HG03139 (cell line): ENCODE data around the gene AK5.

Experiments used
- ATAC-seq: cut with Tn5 transposase; IDR thresholded peaks from one replicate; pipeline ENCODE4 v1.9.1; 2021; ENCODE audit not compliant: unreplicated experiment

AK5 gene

DNA sequence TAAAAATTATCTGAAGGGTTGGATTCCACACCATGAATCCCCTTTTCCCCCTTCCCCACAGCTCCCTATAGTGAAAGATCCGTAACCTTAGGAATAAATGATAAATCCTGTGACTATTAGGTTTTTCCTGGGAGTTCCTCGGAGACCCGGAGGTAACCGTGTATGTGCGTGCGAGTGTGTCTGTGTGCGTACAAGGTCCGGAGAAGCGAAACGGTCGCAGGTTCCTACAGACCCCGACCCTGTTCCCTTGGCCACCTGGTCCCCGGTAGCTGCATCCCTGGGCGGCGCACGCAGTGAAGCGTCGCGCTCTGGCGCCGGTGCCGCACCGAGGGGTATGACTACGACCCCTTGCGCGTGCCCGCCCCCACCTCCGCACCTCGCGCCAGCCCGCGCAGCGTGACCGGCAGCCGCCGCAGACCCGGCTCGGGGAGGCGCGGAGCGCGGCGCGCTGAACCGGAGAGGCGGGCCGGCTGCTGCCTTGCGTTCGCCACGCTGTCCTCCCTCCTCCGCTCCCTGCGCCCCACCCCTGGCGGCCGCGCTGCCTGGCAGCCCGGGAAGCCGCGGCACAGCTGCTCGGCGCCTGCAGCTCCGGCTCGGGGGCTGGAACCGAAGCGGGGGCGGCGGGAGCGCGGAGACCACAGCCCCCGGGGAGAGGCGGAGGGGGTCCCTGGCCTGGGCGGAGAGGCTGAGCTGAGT, at the start of gene AK5:
TSS of gene AK5 (plus strand) at position 529 of the 696 bp plus-strand sequence. CDS start 295 bp downstream, outside the sequence.
- peak; percentile 63 for ATAC-seq

DNA sequence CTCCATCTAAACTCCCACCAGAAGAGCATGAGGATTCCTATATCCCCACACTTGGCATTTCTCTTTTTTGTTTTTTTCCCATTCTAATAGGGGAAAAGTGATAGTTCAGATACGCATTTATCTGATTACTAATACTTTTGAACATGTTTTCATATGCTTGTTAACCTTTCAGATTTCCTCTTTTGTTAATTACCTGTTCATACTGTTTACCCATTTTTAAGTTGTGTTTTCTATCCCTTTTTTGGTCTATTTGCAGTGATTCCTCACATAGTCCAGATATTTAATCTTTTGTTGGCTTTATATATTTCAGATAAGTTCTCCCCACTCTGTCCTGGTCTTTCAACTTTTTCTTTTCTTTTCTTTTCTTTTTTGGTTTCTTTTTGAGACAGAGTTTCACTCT, 49.0 kb upstream of the AK5 start:
- no peak for ATAC-seq

DNA sequence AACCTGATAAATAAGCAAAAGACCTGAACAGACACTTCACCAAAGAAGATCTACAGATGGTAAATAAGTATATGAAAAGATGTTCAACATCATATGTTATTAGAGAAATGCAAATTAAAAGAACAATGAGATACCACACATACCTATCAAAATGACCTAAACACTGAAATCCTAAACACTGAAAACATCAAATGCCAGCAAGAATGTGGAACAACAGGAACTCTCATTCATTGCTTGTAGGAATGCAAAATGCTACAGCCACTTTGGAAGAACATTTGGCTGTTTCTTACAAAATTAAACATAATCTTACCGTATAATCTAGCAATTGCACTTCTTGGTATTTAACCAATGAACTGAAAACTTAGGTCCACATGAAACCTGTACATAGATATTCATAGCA, 47.7 kb upstream of the AK5 start:
- no peak for ATAC-seq

DNA sequence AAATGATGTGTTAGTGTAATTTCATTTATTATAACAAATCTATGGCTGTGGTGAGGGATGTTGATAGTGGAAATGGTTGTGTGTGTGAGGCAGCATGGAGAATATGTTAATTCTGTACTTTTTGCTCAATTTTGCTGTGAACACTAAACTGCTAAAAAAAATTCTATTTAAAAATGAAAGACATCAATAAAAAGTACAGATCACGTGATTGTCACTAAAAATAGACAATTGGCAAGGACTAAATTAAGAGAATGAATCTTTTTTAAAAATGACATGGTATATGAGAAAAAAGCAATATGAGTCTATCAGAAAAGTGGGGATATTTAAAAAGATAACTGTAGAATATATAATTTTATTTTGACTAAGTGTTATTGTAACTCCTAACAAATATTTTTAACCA, 46.9 kb upstream of the AK5 start:
- ATAC-seq, result no peak

DNA sequence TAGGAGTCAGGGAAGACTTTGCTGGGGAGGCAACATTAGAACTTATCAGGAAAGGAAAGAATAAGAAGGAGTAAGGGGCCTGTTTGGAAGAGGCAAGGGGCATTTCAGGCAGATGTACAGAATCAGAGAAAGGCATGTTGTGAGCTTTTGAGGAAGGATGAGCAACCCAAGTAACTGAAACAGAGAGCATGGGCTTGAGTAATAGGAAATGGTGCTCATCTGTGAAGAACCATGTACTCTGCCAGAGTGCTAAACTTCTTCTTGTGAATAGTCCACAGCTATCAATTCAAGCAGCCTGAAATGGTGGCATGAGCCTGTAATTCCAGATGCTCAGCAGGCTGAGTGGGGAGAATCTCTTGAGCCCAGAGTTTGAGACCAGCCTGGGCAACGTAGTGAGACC, 43.4 kb upstream of the AK5 start:
- ATAC-seq, result no peak

DNA sequence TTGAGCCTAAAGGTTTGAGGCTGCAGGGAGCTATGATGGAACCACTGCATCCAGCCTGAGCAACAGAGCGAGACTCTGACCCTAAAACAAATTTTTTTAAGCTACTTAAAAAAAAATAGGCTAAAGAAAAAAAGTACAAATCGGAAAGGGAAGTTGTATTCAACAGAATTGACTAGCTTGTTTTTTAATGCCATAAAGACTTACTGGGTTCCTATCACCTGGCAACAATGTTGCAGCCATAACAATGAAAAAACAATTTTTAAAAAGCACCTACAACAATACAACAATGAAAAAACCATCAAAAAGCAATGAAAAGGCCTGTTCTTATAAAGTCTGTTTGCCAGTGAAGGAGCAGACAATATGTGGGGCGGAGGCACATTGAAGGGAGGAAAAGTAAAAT, 42.5 kb upstream of the AK5 start:
- ATAC-seq, result no peak

DNA sequence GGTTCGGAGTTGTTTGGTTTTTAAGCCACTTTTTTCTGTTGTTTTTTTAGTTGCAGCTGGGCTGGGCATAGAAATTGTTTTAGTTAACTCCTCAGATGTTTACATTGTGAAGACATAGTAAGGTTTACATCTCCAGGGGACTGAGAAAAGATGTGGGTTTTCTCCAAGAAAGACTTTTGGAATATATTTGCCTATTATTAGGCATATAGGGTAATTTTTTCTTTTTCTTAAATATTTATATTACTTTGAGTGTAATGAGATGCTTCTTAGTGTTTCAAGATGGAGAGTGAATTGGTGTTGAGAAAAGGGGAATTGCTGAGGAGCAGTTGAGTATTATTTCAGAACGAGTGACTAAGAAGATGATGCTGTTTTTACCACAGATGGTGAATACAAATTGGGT, 36.0 kb upstream of the AK5 start:
- ATAC-seq, result no peak

- ATAC-seq, result no peak
These were observed 31.7 kb upstream of the AK5 start for GRCh38 chr1:77250126-77250525.

GRCh38 chr1:77253211-77253610, 28.6 kb upstream of the AK5 start:
- ATAC-seq, result no peak

GRCh38 chr1:77263708-77264107, 18.1 kb upstream of the AK5 start:
- ATAC-seq, result no peak

DNA sequence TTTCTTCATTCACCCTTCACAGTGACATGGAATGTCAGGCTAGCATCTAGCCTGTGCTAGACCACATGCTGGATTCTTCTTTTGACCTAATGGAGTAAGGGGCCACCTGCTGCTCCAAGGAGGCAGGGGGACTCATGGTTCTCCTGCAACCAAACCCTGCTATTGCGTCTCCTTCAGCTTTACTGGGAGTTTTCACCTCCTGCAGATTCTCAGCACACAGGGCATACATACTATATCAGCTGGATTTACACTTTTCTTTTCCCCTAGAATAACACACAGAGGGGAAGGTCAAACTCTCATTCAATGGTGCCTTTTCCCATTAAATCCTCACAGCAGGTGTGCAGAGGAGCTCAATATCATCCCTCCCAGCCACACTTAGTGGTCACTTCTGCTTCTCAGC, 16.6 kb upstream of the AK5 start:
- no peak for ATAC-seq

DNA sequence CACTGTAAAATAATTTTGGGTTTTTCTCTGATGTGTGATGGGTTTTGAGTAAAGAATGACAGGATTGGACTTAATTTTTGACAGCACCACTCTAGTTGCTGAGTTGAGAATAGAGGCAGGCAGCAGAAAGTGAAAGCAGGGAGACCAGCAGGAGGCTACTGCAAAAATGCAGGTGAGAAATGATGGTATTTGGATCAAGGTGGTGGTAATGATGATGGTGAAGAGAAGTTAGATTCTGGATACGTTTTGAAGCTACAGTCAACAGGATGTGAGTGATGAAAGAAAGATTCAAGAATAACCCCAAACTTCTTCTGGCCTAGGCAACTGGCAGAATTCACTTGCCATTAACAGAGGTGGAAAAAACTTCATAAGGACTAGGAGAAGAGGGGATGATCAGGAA, 14.8 kb upstream of the AK5 start:
- ATAC-seq, result no peak

DNA sequence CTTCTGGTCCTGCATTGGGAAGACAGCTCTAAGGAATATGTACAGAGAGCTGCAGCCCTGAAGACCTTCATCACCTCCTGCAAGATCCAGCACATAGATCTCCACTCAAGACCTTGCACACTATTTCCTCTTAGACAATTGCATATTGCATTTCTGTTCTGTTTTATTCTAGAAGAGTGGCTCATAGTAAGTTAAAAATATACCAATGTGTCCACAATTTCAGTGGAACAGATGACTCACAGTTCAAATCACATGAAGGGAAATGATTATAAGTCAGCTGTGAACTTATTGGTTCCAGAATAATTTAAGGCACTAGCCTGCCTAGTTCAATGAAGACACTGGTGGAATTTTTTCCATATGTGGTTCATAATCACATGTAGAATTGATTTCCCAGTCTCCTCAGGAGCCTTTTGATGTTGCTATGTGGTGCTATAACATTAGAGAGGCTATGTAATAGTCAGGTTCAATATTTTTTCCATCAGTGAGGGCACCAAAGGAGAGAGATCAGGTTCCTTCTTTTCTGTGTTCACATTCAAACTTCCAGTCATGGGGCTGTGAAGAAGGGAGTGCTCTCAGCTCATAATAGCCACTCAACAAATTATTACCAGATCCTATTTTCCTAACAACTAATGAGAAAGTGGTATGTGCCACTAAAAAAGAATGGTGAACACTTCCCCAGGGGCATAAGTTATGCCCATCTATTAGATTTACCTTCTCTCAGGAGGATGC, 9.8 kb upstream of the AK5 start:
- ATAC-seq, result no peak

DNA sequence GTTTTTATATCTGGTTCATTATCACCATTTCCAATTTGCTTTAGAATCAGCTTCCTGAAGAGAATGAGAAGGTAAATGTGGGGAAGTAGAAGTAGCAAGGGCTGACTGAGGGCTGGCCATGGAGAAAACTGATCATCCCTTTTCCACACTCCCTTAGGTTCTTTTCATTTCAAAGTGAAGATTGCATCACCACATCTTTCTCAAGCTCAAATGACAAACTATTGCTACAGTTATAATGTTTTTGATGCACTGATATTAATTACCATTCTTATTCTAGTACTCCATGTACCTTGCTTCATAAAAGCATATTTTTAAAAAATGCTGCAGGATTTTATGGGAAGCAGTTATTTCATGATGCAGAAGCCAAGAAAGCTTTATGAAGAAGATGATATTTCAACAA, 7.9 kb upstream of the AK5 start:
- no peak for ATAC-seq

DNA sequence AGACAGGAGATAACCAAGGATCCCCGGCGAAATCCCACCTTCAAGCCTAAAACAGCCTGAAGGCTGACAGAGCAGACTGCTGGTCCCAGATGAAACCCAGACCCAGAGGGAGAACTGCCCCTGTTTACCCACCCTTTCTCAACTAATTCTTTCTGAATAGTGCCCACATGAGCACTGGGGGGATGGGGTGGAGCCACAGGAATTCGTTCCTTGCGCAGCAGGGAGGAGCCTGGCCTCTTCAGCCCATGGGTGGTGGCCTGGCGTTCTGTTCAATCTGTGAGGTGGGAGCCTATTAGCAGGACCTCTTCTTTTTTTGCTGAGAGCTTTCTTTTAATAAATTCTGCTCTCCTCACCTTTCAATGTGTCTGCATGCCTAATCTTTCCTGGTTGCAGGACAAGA, 6.6 kb upstream of the AK5 start:
- ATAC-seq, result no peak

DNA sequence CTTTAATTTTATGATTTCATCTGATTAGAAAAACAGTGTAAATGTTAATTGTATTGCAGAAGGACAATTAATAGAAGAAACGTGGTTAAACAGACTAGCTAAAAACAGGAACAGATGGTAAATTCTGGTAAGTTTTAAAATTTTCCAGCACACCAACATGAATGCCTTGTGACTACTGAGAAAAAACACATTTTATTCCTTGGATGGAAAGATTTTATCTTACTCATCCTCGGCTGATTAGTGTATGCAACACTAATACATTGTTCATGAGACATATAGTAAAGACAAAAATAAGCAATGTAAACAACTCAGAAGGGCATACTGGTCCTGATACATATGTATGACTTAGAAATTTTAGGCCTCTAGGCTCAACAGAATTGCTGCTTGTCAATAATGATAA, 4.9 kb upstream of the AK5 start:
- ATAC-seq, result no peak

- no peak for ATAC-seq
These were observed 1.9 kb upstream of the AK5 start for GRCh38 chr1:77279929-77280328.

DNA sequence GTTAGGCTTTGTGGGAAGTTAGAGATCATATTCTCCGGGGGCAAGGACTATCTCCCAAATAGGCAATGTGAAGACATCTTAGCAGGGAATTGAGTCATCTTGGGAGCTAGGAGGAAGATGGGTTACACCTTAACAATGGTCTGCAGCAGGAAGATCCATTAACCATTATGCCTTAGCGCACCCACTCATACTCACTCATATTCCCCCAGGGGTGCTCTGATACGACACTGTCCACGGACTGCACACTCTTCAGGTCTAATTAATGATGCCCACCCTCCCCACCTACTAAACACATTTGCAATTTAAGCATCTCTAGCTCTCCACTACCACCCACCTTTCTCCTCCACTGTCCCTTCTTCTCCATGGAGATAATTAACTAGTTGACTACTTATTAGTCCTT, 857 bp upstream of the AK5 start:
- ATAC-seq, result no peak

GRCh38 chr1:77282187-77282865, 507 bp downstream of the AK5 start:
- ATAC-seq, result peak; percentile 26

GRCh38 chr1:77282866-77283539, 1.2 kb downstream of the AK5 start:
- ATAC-seq, result no peak

DNA sequence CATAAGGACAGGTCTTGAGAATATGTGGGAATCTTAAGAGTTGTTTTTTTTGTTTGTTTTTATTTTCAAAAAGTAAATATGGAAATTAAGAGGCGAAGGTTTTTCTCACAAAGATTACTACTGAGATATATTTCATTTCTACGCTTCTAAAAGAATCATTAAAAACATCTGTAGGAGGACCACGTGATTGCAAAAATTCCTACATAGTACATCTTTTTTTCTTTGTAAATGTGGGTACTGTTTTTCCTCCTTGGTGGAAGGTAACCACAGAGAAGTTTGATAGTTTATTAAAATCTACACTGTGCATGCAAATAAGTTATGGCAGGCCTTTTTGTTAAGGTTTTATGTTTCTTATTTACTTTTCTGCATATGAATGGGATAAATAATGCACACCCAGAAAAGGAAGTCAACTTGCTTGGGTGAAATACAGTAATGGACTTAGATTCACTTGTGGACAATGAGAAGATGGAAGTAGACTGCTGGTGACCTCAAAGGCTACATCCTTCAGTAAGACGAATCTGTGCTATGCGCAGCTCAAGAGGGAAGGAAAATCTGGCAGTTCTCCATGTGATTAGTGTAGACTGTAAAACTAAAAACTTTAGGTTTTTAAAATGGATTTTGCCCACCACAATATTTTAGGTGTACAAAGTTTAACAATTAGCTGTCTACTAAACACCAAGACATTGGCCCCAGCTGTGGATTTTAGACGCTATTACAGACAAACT, 2.0 kb downstream of the AK5 start:
- ATAC-seq, result no peak
